ENCODE measurements around the gene GPR146. TPM values are rescaled to one million over a fixed set of nuclear protein-coding genes. Genes with fewer than 3 reads are reported as not detected.

The GPR146 gene
- total RNA-seq, 1 donor = 1.2 TPM

GRCh38 chr7:1085266-1085665 is 40.9 kb downstream of the GPR146 start:
- TF ChIP-seq CTCF (IDR thresholded peaks at IDR 0.05; ENCODE audit: insufficient read depth, low read length) = no peak
- H3K4me3 ChIP-seq (ENCODE audit: low read depth, low read length) = no peak overlapping the region
- DNase-seq (ENCODE audit: low read depth) = no peak

- no peak overlapping the region for H3K4me3 ChIP-seq (ENCODE audit: low read depth, low read length)
- DNase-seq (ENCODE audit: low read depth) = peak; percentile 21
- TF ChIP-seq CTCF (IDR thresholded peaks at IDR 0.05; ENCODE audit: insufficient read depth, low read length) = no peak
Observed at GRCh38 chr7:1085910-1086421, 41.6 kb downstream of the GPR146 start.

GRCh38 chr7:1086588-1087464 is 42.5 kb downstream of the GPR146 start:
- peak; percentile 66 for DNase-seq (ENCODE audit: low read depth)
- TF ChIP-seq CTCF (IDR thresholded peaks at IDR 0.05; ENCODE audit: insufficient read depth, low read length) = peak; percentile 76
- H3K4me3 ChIP-seq (ENCODE audit: low read depth, low read length) = peak overlapping the region; percentile 68

GRCh38 chr7:1087465-1087814 is 43.1 kb downstream of the GPR146 start:
- no peak for TF ChIP-seq CTCF (IDR thresholded peaks at IDR 0.05; ENCODE audit: insufficient read depth, low read length)
- H3K4me3 ChIP-seq (ENCODE audit: low read depth, low read length) = peak overlapping the region; percentile 68
- DNase-seq (ENCODE audit: low read depth) = peak; percentile 56

GRCh38 chr7:1087952-1088920 is 43.9 kb downstream of the GPR146 start, which contains the start of gene GPER1:
Gene GPER1, plus strand, starts transcription at chr7:1088113. Its CDS starts 3,616 bp downstream, at chr7:1091729.
- peak within 1 kb of the TSS; percentile 68 for H3K4me3 ChIP-seq (ENCODE audit: low read depth, low read length)
- DNase-seq (ENCODE audit: low read depth) = peak; percentile 67
- no peak for TF ChIP-seq CTCF (IDR thresholded peaks at IDR 0.05; ENCODE audit: insufficient read depth, low read length)

GRCh38 chr7:1090236-1090635 is 45.9 kb downstream of the GPR146 start:
- TF ChIP-seq CTCF (IDR thresholded peaks at IDR 0.05; ENCODE audit: insufficient read depth, low read length) = no peak
- no peak overlapping the region for H3K4me3 ChIP-seq (ENCODE audit: low read depth, low read length)
- no peak for DNase-seq (ENCODE audit: low read depth)

Measured in fibroblast of the aortic adventitia (primary cell).